GM12873 (cell line): ENCODE results near the gene FHIP2A.

ENCODE experiments used
- CTCF ChIP-seq: IDR thresholded peaks from 2 replicates; pipeline ENCODE4 v1.5.1; 2012; ENCODE audit warnings: low read depth, mild to moderate bottlenecking, moderate library complexity, low read length, control low read depth; ENCODE audit not compliant: insufficient read depth; ENCODE audit errors: missing control alignments

FHIP2A gene

GRCh38 chr10:114852197-114852596 lies 30.6 kb downstream of the FHIP2A start:
- TF ChIP-seq CTCF: no peak

- TF ChIP-seq CTCF: no peak
These were observed 33.3 kb downstream of the FHIP2A start for GRCh38 chr10:114854906-114855305.

GRCh38 chr10:114855776-114856543 lies 34.4 kb downstream of the FHIP2A start:
- TF ChIP-seq CTCF: no peak

GRCh38 chr10:114856544-114857287 lies 35.1 kb downstream of the FHIP2A start:
- TF ChIP-seq CTCF: no peak

GRCh38 chr10:114857922-114858629 lies 36.5 kb downstream of the FHIP2A start:
- no peak for TF ChIP-seq CTCF

- TF ChIP-seq CTCF: no peak
These were observed 37.6 kb downstream of the FHIP2A start for GRCh38 chr10:114859222-114859621.

GRCh38 chr10:114862456-114862855 lies 40.9 kb downstream of the FHIP2A start:
- no peak for TF ChIP-seq CTCF
